GM10266 (cell line): ENCODE measurements around the gene AQP12A.
"Not testable (repeated sequence)": the region's sequence is repeated elsewhere in the genome, so short reads cannot be mapped to it uniquely, and the experiment has no call there.

ENCODE experiments used
- DNase-seq: peaks from one replicate; pipeline ENCODE4 v3.0.0; 2012; ENCODE audit errors: extremely low spot score
- CTCF ChIP-seq: IDR thresholded peaks from 2 replicates; pipeline ENCODE4 v1.5.1; 2012; ENCODE audit warnings: mild to moderate bottlenecking, low read depth; ENCODE audit not compliant: control insufficient read depth, insufficient read depth; ENCODE audit errors: missing control alignments

Gene AQP12A

GRCh38 chr2:240663546-240664190 is 28.0 kb upstream of the AQP12A start:
- DNase-seq: no peak
- no peak for TF ChIP-seq CTCF

GRCh38 chr2:240664622-240665021 is 27.0 kb upstream of the AQP12A start:
- no peak for DNase-seq
- no peak for TF ChIP-seq CTCF

GRCh38 chr2:240670402-240670801 is 21.3 kb upstream of the AQP12A start:
- TF ChIP-seq CTCF: no peak
- no peak for DNase-seq

- TF ChIP-seq CTCF: no peak
- no peak for DNase-seq
Measured at GRCh38 chr2:240670950-240671349, 20.7 kb upstream of the AQP12A start.

- no peak for DNase-seq
- no peak for TF ChIP-seq CTCF
Measured at GRCh38 chr2:240672076-240672700, 19.5 kb upstream of the AQP12A start.

GRCh38 chr2:240672701-240673190 is 18.9 kb upstream of the AQP12A start:
- DNase-seq: no peak
- TF ChIP-seq CTCF: no peak

GRCh38 chr2:240674461-240675184 is 17.0 kb upstream of the AQP12A start:
- not testable (repeated sequence) for DNase-seq

GRCh38 chr2:240675345-240675744 is 16.3 kb upstream of the AQP12A start:
- DNase-seq: not testable (repeated sequence)

- not testable (repeated sequence) for DNase-seq
Measured at GRCh38 chr2:240678043-240678442, 13.6 kb upstream of the AQP12A start.

GRCh38 chr2:240678909-240679308 is 12.8 kb upstream of the AQP12A start:
- DNase-seq: not testable (repeated sequence)

- DNase-seq: not testable (repeated sequence)
Measured at GRCh38 chr2:240680185-240680584, 11.5 kb upstream of the AQP12A start.
